ENCODE measurements around the gene TIMM50. TPM values are rescaled to one million over a fixed set of nuclear protein-coding genes. Genes with fewer than 3 reads are reported as not detected.

TIMM50 gene
- total RNA-seq, 1 donor from 2014 or later, result 115 TPM

- Mint-ChIP-seq H3K27ac (no peak overlapping the region), H3K4me1 (ENCODE audit: low read depth) (peaks cover 13% of the 10 kb centered on the region), H3K36me3 (ENCODE audit: low read depth) (peaks cover 3% of the 10 kb centered on the region), H3K27me3 (ENCODE audit: low read depth) (peaks cover 39% of the 10 kb centered on the region), H3K9me3 (no peaks in the 10 kb centered on the region), H3K4me3 (ENCODE audit: low read depth) (no peak overlapping the region)
- intact Hi-C loops (cut with micrococcal nuclease), result loop anchor here (5.0 kb wide), 1 partner anchor 36 kb away; the partner anchor contains the start of gene EID2B
- no peak for DNase-seq (ENCODE audit: low spot score)
Measured at GRCh38 chr19:39496063-39496462, 15.4 kb downstream of the TIMM50 start.

GRCh38 chr19:39497701-39497995, 17.0 kb downstream of the TIMM50 start:
- Mint-ChIP-seq H3K4me3 (ENCODE audit: low read depth) (no peak overlapping the region), H3K4me1 (ENCODE audit: low read depth) (peaks cover 13% of the 10 kb centered on the region), H3K27ac (no peak overlapping the region), H3K27me3 (ENCODE audit: low read depth) (peaks cover 43% of the 10 kb centered on the region), H3K9me3 (no peaks in the 10 kb centered on the region), H3K36me3 (ENCODE audit: low read depth) (peaks cover 3% of the 10 kb centered on the region)
- intact Hi-C loops (cut with micrococcal nuclease), result loop anchor here (5.0 kb wide), 1 partner anchor 35 kb away; the partner anchor contains the start of gene EID2B
- no peak for DNase-seq (ENCODE audit: low spot score)

GRCh38 chr19:39497996-39498797, 17.6 kb downstream of the TIMM50 start:
- no peak overlapping the region for H3K27ac Mint-ChIP-seq
- peaks cover 15% of the 10 kb centered on the region for H3K4me1 Mint-ChIP-seq (ENCODE audit: low read depth)
- no peaks in the 10 kb centered on the region for H3K9me3 Mint-ChIP-seq
- no peaks in the 10 kb centered on the region for H3K36me3 Mint-ChIP-seq (ENCODE audit: low read depth)
- intact Hi-C loops (cut with micrococcal nuclease), result loop anchor here (5.0 kb wide), 1 partner anchor 34 kb away; the partner anchor contains the start of gene EID2B
- H3K27me3 Mint-ChIP-seq (ENCODE audit: low read depth), result peaks cover 43% of the 10 kb centered on the region
- H3K4me3 Mint-ChIP-seq (ENCODE audit: low read depth), result peak overlapping the region; percentile 34
- no peak for DNase-seq (ENCODE audit: low spot score)

GRCh38 chr19:39498798-39499642, 18.4 kb downstream of the TIMM50 start, which contains the start of gene DLL3:
DLL3 (plus strand) TSS chr19:39498947; CDS start chr19:39498975, 28 bp downstream.
- Mint-ChIP-seq H3K4me1 (ENCODE audit: low read depth) (peaks cover 16% of the 10 kb centered on the region), H3K27ac (no peak within 1 kb of the TSS), H3K4me3 (ENCODE audit: low read depth) (peak within 1 kb of the TSS; percentile 34), H3K9me3 (no peaks in the 10 kb centered on the region), H3K36me3 (ENCODE audit: low read depth) (no peaks in the 10 kb centered on the region), H3K27me3 (ENCODE audit: low read depth) (peaks cover 47% of the 10 kb centered on the region)
- intact Hi-C loops (cut with micrococcal nuclease), result loop anchor here (5.0 kb wide), 1 partner anchor 33 kb away; the partner anchor contains the start of gene EID2B
- DNase-seq (ENCODE audit: low spot score), result no peak

GRCh38 chr19:39499932-39500331, 19.3 kb downstream of the TIMM50 start:
- Mint-ChIP-seq H3K36me3 (ENCODE audit: low read depth) (no peaks in the 10 kb centered on the region), H3K4me3 (ENCODE audit: low read depth) (no peak overlapping the region), H3K4me1 (ENCODE audit: low read depth) (peaks cover 16% of the 10 kb centered on the region), H3K27me3 (ENCODE audit: low read depth) (peaks cover 57% of the 10 kb centered on the region), H3K9me3 (no peaks in the 10 kb centered on the region), H3K27ac (no peak overlapping the region)
- intact Hi-C loops (cut with micrococcal nuclease), result loop anchor here (5.0 kb wide), 1 partner anchor 32 kb away; the partner anchor contains the start of gene EID2B
- DNase-seq (ENCODE audit: low spot score), result no peak

- Mint-ChIP-seq H3K27ac (no peak overlapping the region), H3K36me3 (ENCODE audit: low read depth) (no peaks in the 10 kb centered on the region), H3K9me3 (no peaks in the 10 kb centered on the region), H3K27me3 (ENCODE audit: low read depth) (peaks cover 58% of the 10 kb centered on the region), H3K4me3 (ENCODE audit: low read depth) (no peak overlapping the region), H3K4me1 (ENCODE audit: low read depth) (peaks cover 16% of the 10 kb centered on the region)
- intact Hi-C loops (cut with micrococcal nuclease), result no loop called here
- DNase-seq (ENCODE audit: low spot score), result no peak
Measured at GRCh38 chr19:39500543-39500942, 19.9 kb downstream of the TIMM50 start.

- Mint-ChIP-seq H3K9me3 (no peaks in the 10 kb centered on the region), H3K27ac (no peak overlapping the region), H3K27me3 (ENCODE audit: low read depth) (peaks cover 57% of the 10 kb centered on the region), H3K36me3 (ENCODE audit: low read depth) (no peaks in the 10 kb centered on the region), H3K4me1 (ENCODE audit: low read depth) (peaks cover 19% of the 10 kb centered on the region), H3K4me3 (ENCODE audit: low read depth) (no peak overlapping the region)
- no peak for DNase-seq (ENCODE audit: low spot score)
- intact Hi-C loops (cut with micrococcal nuclease), result no loop called here
Measured at GRCh38 chr19:39501340-39501739, 20.7 kb downstream of the TIMM50 start.

- H3K27ac Mint-ChIP-seq, result no peak overlapping the region
Measured at GRCh38 chr19:39502640-39503417, 22.2 kb downstream of the TIMM50 start.

GRCh38 chr19:39506598-39506943, 25.9 kb downstream of the TIMM50 start:
- H3K4me1 Mint-ChIP-seq (ENCODE audit: low read depth), result peaks cover 17% of the 10 kb centered on the region
- no peaks in the 10 kb centered on the region for H3K9me3 Mint-ChIP-seq
- peak overlapping the region; percentile 51 for H3K4me3 Mint-ChIP-seq (ENCODE audit: low read depth)
- intact Hi-C loops (cut with micrococcal nuclease), result no loop called here
- H3K27me3 Mint-ChIP-seq (ENCODE audit: low read depth), result peaks cover 37% of the 10 kb centered on the region
- H3K36me3 Mint-ChIP-seq (ENCODE audit: low read depth), result no peaks in the 10 kb centered on the region
- no peak overlapping the region for H3K27ac Mint-ChIP-seq
- DNase-seq (ENCODE audit: low spot score), result no peak

More at GRCh38 chr19:39502640-39503417, 22.2 kb downstream of the TIMM50 start:
- Mint-ChIP-seq H3K9me3 (no peaks in the 10 kb centered on the region), H3K27me3 (ENCODE audit: low read depth) (peaks cover 57% of the 10 kb centered on the region), H3K36me3 (ENCODE audit: low read depth) (no peaks in the 10 kb centered on the region), H3K4me1 (ENCODE audit: low read depth) (peaks cover 27% of the 10 kb centered on the region), H3K4me3 (ENCODE audit: low read depth) (no peak overlapping the region)
- DNase-seq (ENCODE audit: low spot score), result peak; percentile 73
- intact Hi-C loops (cut with micrococcal nuclease), result no loop called here

GRCh38 chr19:39506944-39507714, 26.5 kb downstream of the TIMM50 start:
- DNase-seq (ENCODE audit: low spot score), result peak; percentile 59
- Mint-ChIP-seq H3K9me3 (no peaks in the 10 kb centered on the region), H3K27ac (no peak overlapping the region), H3K4me3 (ENCODE audit: low read depth) (peak overlapping the region; percentile 71), H3K27me3 (ENCODE audit: low read depth) (peaks cover 37% of the 10 kb centered on the region), H3K4me1 (ENCODE audit: low read depth) (peaks cover 17% of the 10 kb centered on the region), H3K36me3 (ENCODE audit: low read depth) (no peaks in the 10 kb centered on the region)
- intact Hi-C loops (cut with micrococcal nuclease), result no loop called here

- DNase-seq (ENCODE audit: low spot score), result no peak
- Mint-ChIP-seq H3K4me3 (ENCODE audit: low read depth) (peak overlapping the region; percentile 71), H3K4me1 (ENCODE audit: low read depth) (peaks cover 17% of the 10 kb centered on the region), H3K27ac (no peak overlapping the region), H3K36me3 (ENCODE audit: low read depth) (no peaks in the 10 kb centered on the region), H3K9me3 (no peaks in the 10 kb centered on the region), H3K27me3 (ENCODE audit: low read depth) (peaks cover 40% of the 10 kb centered on the region)
- intact Hi-C loops (cut with micrococcal nuclease), result no loop called here
Measured at GRCh38 chr19:39507715-39508364, 27.2 kb downstream of the TIMM50 start.

Measured in activated T-helper 2 cell treated with anti-CD3 and anti-CD28 coated beads, Interferon-gamma antibody, Interleukin-2, Interleukin-4, amounts not matched to agents 10 μg/mL and 5 μg/mL and 100 μg/mL, durations not matched to agents 14 hours and 24 hours and 36 hours (primary cell).